Hepatocyte (in vitro differentiated cells): ENCODE results near the gene ZNF318. TPM values are rescaled to one million over a fixed set of nuclear protein-coding genes. Genes with fewer than 3 reads are reported as not detected.
"Not testable (repeated sequence)": the region's sequence is repeated elsewhere in the genome, so short reads cannot be mapped to it uniquely, and the experiment has no call there.

Experiments
- DNase-seq: peaks from one replicate; pipeline ENCODE4 v3.0.0-alpha.2; 2016; ENCODE audit warnings: low spot score
- H2AFZ ChIP-seq: fragments of 200-600 bp; sonication (generic); 2 replicates; pipeline ENCODE4 v1.6.0; 2016; ENCODE audit warnings: antibody characterized with exemption, mild to moderate bottlenecking
- H3K27ac ChIP-seq: fragments of 200-600 bp; sonication (generic); 2 replicates; pipeline ENCODE4 v1.5.1; 2016; ENCODE audit warnings: mild to moderate bottlenecking
- H3K27me3 ChIP-seq: fragments of 200-600 bp; sonication (generic); 2 replicates; pipeline ENCODE4 v1.6.1; 2016
- H3K36me3 ChIP-seq: fragments of 200-600 bp; sonication (generic); replicated peaks from 2 replicates; pipeline ENCODE4 v1.5.1; 2016; ENCODE audit warnings: low read depth; ENCODE audit not compliant: insufficient read depth
- H3K4me1 ChIP-seq: fragments of 200-600 bp; sonication (generic); 2 replicates; pipeline ENCODE4 v1.5.1; 2016; ENCODE audit warnings: mild to moderate bottlenecking, moderate library complexity; ENCODE audit not compliant: insufficient read depth
- H3K4me2 ChIP-seq: fragments of 200-600 bp; sonication (generic); 2 replicates; pipeline ENCODE4 v1.6.0; 2016
- H3K4me3 ChIP-seq: fragments of 200-600 bp; sonication (generic); 2 replicates; pipeline ENCODE4 v1.5.1; 2016; ENCODE audit warnings: mild to moderate bottlenecking
- H3K79me2 ChIP-seq: fragments of 200-600 bp; sonication (generic); 2 replicates; pipeline ENCODE4 v1.6.0; 2017; ENCODE audit warnings: mild to moderate bottlenecking
- H3K9me2 ChIP-seq: fragments of 200-600 bp; sonication (generic); replicated peaks from 2 replicates; pipeline ENCODE4 v1.6.0; 2017; ENCODE audit warnings: mild to moderate bottlenecking; ENCODE audit not compliant: insufficient read depth
- H3K9me3 ChIP-seq: fragments of 200-600 bp; sonication (generic); 2 replicates; pipeline ENCODE4 v1.5.1; 2016; ENCODE audit warnings: low read depth, mild to moderate bottlenecking
- H4K20me1 ChIP-seq: fragments of 200-600 bp; sonication (generic); 2 replicates; pipeline ENCODE4 v1.6.0; 2016; ENCODE audit warnings: mild to moderate bottlenecking; ENCODE audit not compliant: insufficient read depth, poor library complexity, severe bottlenecking
- CTCF ChIP-seq: fragments of 200-600 bp; sonication (generic); IDR thresholded peaks from 2 replicates; pipeline ENCODE4 v1.5.1; 2016; ENCODE audit warnings: antibody characterized with exemption, mild to moderate bottlenecking; ENCODE audit not compliant: poor library complexity
- EZH2 ChIP-seq: fragments of 200-600 bp; sonication (generic); IDR thresholded peaks from 2 replicates; pipeline ENCODE4 v1.6.1; 2016; ENCODE audit warnings: antibody characterized with exemption, mild to moderate bottlenecking, borderline replicate concordance
- EZH2phosphoT487 ChIP-seq: fragments of 200-600 bp; sonication (generic); IDR thresholded peaks from one replicate; pipeline ENCODE4 v1.6.1; 2018; ENCODE audit warnings: antibody characterized with exemption, mild to moderate bottlenecking, low read depth, moderate library complexity; ENCODE audit not compliant: unreplicated experiment, severe bottlenecking
- WGBS: methylation state at CpG from one replicate; pipeline ENCODE4 v1.1.6; 2016; ENCODE audit warnings: low lambda C conversion rate; ENCODE audit errors: missing lambda C conversion rate; 5-methylcytosine and 5-hydroxymethylcytosine counted together
- polyA plus RNA-seq: library from polyadenylated mRNA; unstranded; fragments of >200 nt; fragmentation: Nextera tagmentation; extraction: Ambion mirVana; gene quantifications from 2 replicates; pipeline ENCODE4 v1.2.1, GENCODE V29; 2016
- total RNA-seq: library from RNA; depleted of rRNA; stranded (reverse); fragments of >200 nt; gene quantifications from 2 replicates; pipeline ENCODE4 v1.2.3, GENCODE V29; 2014

ZNF318 gene
- total and polyA plus RNA-seq, 2 experiments from 2014 or later = 6.9 to 13.4 TPM

DNA sequence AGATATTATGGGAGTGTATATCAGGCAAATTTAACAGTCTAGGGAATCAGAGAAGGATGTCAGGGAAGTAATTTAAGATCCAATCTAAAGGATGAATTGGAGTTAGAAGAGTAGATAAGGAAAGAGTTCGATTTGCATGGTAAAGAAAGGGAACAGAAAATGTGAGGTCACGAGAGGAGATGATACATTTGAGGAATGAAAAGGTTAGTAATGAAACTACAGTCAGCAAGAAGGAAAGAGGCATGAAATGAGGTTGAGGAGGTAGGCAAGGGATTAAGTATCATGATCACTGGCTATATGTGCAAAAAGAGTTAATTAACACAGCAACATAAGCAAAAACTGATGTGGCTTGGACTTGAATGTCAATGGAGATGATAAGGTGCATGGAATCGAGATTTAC, 22.4 kb downstream of the ZNF318 start:
- no peak for TF ChIP-seq EZH2phosphoT487
- no peak for TF ChIP-seq EZH2
- no peaks in the 10 kb centered on the region for H3K4me1 ChIP-seq
- no peaks in the 10 kb centered on the region for H3K27me3 ChIP-seq
- no peaks in the 10 kb centered on the region for H3K9me2 ChIP-seq
- no peak overlapping the region for H3K4me2 ChIP-seq
- no peak for DNase-seq
- no peak overlapping the region for H2AFZ ChIP-seq
- no peak overlapping the region for H3K27ac ChIP-seq
- WGBS = 89% methylated on average over 3 of the region's 3 CpGs
- no peaks in the 10 kb centered on the region for H4K20me1 ChIP-seq
- H3K79me2 ChIP-seq = no peaks in the 10 kb centered on the region
- no peaks in the 10 kb centered on the region for H3K9me3 ChIP-seq
- H3K36me3 ChIP-seq = no peaks in the 10 kb centered on the region
- no peak overlapping the region for H3K4me3 ChIP-seq

DNA sequence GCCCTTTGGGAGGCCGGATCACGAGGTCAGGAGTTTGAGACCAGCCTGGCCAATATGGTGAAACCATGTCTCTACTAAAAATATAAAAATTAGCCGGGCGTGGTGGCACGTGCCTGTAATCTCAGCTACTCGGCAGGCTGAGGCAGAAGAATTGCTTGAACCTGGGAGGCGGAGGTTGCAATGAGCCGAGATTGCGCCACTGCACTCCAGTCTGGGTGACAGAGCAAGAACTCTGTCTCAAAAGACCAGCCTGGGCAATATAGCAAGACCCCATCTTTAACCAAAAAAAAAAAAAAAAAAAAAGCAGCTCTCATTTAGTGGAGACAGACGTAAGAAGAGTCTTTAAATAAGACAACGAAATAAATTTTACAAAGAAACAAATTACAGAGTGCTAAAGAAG, 23.2 kb downstream of the ZNF318 start:
- not testable (repeated sequence) for H3K36me3 ChIP-seq
- 99% methylated on average over 11 of the region's 11 CpGs for WGBS

DNA sequence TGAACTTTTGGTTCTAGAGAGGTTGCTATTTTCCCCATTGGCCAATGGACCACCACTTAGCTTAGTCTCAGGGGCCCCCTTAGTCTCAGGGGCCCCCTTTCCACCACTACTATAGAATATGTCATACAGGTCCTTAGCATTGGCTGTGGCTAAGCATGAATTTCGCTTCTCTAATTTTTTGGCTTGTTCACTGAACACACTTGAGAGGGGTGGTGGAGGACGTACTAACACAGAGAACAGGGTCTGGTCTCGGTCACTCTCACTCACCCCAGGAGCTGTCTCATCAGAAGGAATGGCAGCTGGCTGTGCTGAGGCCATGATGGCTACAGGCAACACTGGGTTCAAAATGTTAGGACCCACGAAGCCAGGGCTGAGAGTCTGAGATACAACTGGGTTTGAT, 30.3 kb downstream of the ZNF318 start:
- Histone ChIP-seq H3K9me3 (no peaks in the 10 kb centered on the region), H4K20me1 (no peaks in the 10 kb centered on the region), H3K79me2 (no peaks in the 10 kb centered on the region), H2AFZ (no peak overlapping the region), H3K4me2 (no peak overlapping the region), H3K9me2 (no peaks in the 10 kb centered on the region), H3K4me1 (peaks cover 6% of the 10 kb centered on the region), H3K4me3 (no peak overlapping the region), H3K36me3 (no peaks in the 10 kb centered on the region), H3K27me3 (no peaks in the 10 kb centered on the region), H3K27ac (no peak overlapping the region)
- no peak for DNase-seq
- TF ChIP-seq EZH2 = no peak
- no peak for TF ChIP-seq EZH2phosphoT487
- TF ChIP-seq CTCF = no peak
- WGBS = 95% methylated on average over 4 of the region's 4 CpGs

More for the DNA sequence above, 23.2 kb downstream of the ZNF318 start:
- not testable (repeated sequence) for H3K79me2 ChIP-seq, H3K27me3 ChIP-seq, H2AFZ ChIP-seq, H3K9me2 ChIP-seq, H3K4me2 ChIP-seq, H4K20me1 ChIP-seq, H3K4me1 ChIP-seq, H3K4me3 ChIP-seq, DNase-seq, H3K9me3 ChIP-seq, H3K27ac ChIP-seq

DNA sequence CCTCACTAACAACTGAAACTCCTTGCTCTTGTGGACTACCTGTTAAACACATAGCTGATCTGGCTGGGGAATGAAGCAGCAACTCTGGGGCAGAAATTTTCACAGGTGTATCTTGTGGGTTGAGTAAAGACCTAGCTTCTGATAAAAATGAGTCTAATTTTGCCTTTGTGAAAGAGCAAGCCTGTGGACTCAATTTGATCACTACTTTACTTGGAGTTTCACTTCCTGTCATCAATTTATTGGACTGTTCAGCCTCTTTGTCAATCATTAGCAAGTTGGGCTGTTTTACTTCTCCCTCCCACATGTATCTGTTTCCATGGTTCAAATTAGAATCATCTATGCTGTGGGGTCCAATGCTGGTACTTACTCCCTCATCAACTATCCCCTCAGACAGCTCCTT, 31.2 kb downstream of the ZNF318 start:
- Histone ChIP-seq H3K9me3 (no peaks in the 10 kb centered on the region), H3K4me2 (no peak overlapping the region), H3K36me3 (no peaks in the 10 kb centered on the region), H4K20me1 (no peaks in the 10 kb centered on the region), H3K27ac (no peak overlapping the region), H3K27me3 (no peaks in the 10 kb centered on the region), H2AFZ (no peak overlapping the region), H3K9me2 (no peaks in the 10 kb centered on the region), H3K4me3 (no peak overlapping the region), H3K79me2 (no peaks in the 10 kb centered on the region), H3K4me1 (peaks cover 6% of the 10 kb centered on the region)
- DNase-seq = no peak
- TF ChIP-seq EZH2phosphoT487 = no peak

DNA sequence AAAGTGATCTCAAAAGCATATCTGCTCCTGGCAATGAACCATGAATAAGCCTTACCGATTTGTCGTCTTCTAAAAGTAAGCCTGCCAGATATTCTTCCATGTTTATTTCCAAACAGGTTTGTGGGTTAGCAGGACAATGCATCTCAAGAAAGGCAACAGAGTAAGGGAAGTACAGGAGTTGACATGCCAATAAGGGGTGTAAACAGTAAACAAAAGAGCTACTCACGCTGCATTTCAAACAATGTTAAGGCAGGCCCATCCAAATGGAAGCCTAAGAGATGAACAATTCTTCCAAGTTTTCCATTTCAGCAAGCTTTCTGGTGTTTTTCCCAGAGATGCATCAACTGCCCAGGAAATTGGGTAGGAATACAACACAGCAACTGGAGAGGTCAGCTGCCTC, 33.1 kb downstream of the ZNF318 start:
- Histone ChIP-seq H3K36me3 (no peaks in the 10 kb centered on the region), H3K79me2 (no peaks in the 10 kb centered on the region), H3K4me1 (peaks cover 6% of the 10 kb centered on the region), H4K20me1 (no peaks in the 10 kb centered on the region), H2AFZ (no peak overlapping the region), H3K27me3 (no peaks in the 10 kb centered on the region), H3K4me2 (no peak overlapping the region), H3K9me2 (no peaks in the 10 kb centered on the region), H3K4me3 (no peak overlapping the region), H3K9me3 (no peaks in the 10 kb centered on the region), H3K27ac (peak overlapping the region; percentile 71)
- 67% methylated on average over 3 of the region's 3 CpGs for WGBS
- TF ChIP-seq EZH2phosphoT487 = no peak
- no peak for TF ChIP-seq EZH2
- no peak for TF ChIP-seq CTCF
- DNase-seq = no peak
